Measurements from ENCODE around the gene CAMK4. TPM values are rescaled to one million over a fixed set of nuclear protein-coding genes. Genes with fewer than 3 reads are reported as not detected.

Gene CAMK4
- total RNA-seq, 1 donor from 2014 or later = 0.42 TPM

DNA sequence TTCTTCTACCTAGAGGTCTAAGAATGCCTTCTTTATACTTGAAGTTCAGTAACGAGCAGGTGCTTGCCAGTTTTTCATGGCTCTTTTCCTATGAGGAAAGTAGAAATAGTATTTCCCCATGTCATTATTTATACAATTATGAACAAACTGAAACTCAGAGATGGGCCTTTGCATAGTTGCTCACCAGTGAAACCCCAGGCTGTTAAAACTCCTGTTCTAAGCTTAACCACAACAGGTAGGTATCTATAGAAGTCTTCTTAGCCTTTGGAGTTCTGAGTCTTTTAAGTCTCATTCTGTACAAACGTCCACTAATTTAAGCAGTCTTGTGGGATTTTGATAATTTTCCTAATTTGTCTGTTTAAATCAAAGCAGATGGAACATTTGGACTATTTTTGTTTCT lies 198.1 kb downstream of the CAMK4 start:
- no peak for DNase-seq (ENCODE audit: low spot score)

DNA sequence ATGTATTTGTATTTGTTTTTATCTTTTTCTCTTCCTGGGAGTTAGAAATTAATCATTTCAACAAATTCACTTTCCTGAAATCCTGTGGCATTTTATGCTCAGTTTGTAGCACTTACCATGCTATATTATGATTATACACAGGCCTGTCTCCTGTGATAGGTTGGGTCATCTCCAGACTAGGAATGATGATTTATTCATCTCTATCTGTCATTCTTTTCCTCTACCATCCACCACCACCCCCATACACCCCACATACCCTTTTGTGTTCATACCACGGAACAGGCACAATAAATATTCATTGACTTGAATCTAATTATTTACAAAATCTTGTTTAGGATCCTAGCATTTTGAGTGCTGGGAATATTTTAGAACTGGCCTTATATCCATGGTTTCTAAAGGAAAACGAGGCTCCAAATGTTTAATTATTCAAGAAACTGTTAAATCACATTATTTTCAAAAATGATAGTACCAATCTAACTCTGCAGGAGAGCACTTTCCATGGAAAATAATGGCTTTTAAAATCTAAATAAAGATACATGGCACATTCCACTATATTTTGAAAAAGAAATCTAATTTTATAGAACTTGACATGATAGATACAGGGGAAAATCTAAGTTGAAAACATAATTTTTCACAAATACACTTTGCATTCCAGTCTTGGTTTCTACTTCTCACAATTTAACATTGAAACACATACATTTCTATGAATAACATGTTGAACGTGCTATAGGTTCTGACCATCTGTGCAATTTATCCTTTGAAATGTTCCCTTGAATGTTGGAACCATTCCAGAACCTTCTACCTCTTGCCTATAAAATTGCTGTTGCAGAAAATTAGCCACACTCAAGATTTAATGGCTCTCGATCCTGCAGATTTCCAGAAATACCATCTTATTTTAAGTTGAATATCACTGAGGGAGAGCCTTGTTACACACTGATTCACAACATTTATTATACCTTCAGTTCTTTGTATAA lies 198.8 kb downstream of the CAMK4 start:
- no peak for DNase-seq (ENCODE audit: low spot score)

GRCh38 chr5:111425205-111425604 lies 201.0 kb downstream of the CAMK4 start:
- DNase-seq (ENCODE audit: low spot score) = no peak

DNA sequence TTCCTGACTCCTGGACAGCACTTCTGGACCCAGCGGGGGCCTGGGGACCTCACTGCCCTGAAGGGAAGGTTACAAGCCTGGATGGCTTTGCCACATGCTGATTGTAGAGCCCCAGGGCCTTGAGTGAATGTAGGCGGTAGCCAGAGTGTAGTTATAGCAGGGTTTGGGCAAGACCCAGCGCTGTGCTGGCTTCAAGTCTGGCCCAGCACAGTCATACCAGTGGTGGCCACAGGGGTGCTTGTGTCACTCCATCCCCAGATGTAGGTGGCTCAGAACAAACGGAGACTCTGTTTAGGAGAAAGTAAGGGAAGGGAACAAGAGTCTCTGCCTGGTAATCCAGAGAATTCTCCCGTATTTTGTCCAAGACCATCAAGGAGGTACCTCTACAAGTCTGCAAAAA lies 203.6 kb downstream of the CAMK4 start:
- DNase-seq (ENCODE audit: low spot score) = no peak

- no peak for DNase-seq (ENCODE audit: low spot score)
These were observed 208.8 kb downstream of the CAMK4 start for GRCh38 chr5:111432883-111433536.

- no peak for DNase-seq (ENCODE audit: low spot score)
These were observed 210.6 kb downstream of the CAMK4 start for GRCh38 chr5:111434800-111435199.

GRCh38 chr5:111439473-111440075 lies 215.4 kb downstream of the CAMK4 start:
- no peak for DNase-seq (ENCODE audit: low spot score)

- no peak for DNase-seq (ENCODE audit: low spot score)
These were observed 222.9 kb downstream of the CAMK4 start for GRCh38 chr5:111447099-111447498.

DNA sequence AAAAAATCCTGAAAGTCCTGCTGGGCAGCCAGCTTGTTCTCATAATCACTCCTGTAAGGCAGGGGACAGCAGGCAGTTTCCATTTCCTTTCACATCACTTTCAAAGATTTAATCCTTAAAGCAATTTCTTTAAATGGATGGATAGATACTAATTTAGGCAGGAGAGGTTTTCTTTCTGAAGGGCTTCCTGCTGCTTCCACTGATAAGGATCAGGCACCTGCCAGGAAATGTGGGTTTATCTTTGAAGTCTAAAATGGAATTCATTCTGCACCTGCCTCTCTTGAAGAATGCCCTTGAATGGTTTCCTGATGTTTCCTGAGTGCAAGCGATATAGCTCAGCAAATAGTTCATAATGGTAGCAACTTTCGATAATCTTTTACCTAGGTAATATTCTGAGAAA lies 223.6 kb downstream of the CAMK4 start:
- no peak for DNase-seq (ENCODE audit: low spot score)

DNA sequence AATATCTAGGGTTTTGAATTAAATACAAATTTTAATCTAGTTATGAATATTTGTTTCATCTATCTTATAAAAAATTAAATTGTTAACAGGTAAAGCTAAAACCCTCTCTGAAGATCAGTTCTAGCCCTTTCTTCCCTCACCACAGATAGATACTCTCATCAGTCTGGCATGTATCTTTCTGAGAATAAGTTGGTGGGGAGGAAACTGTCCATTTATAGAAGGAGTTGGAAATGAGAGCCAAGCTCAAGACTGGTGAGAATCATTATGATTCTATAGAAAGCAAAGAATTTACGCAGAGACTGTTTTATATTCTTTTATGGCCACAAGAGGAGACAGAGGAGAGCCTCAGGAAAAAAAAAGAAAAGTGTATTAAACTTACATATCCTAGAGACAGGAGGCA lies 229.1 kb downstream of the CAMK4 start:
- DNase-seq (ENCODE audit: low spot score) = no peak

GRCh38 chr5:111453747-111454146 lies 229.6 kb downstream of the CAMK4 start:
- no peak for DNase-seq (ENCODE audit: low spot score)

- no peak for DNase-seq (ENCODE audit: low spot score)
These were observed 230.0 kb downstream of the CAMK4 start for GRCh38 chr5:111454198-111454622.

DNA sequence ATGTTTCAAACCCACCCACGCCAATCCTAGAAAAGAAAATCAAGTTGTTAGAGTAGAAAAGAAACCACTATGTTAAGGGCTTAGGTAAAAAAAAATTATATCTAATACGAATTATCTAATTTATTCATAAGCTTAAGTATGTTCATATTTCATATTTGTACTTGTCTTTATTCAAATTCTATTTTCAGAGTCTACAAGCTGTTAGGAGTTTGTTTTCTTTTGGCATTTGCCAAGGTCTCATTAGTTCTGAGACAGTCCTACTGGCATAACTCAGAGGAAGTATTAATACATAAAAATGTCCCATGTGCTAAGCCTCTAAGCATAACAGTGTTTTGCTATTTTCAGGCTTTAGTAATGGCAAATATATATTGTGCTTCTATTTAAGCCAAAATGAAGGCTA lies 230.6 kb downstream of the CAMK4 start:
- DNase-seq (ENCODE audit: low spot score) = no peak

DNA sequence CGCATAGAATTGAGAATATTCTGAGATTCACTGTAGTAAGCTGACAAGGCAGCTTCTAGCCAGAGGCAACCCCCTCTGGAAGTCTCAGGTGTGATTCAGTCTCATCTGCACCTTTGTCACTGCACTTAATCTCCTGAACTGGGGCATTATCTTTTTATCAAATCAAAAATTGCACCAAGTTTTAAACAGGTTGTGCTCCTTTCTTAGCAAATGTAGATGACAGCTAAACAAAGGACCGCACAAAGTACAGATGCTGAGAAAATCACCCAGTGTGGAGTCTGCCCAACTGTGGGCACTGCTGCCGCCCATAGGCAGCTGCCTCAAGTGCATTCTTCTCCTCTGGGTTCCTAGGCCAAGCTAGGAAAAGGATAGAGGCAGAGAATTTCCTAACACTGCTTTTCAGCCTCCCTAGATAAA lies 237.1 kb downstream of the CAMK4 start:
- DNase-seq (ENCODE audit: low spot score) = no peak

DNA sequence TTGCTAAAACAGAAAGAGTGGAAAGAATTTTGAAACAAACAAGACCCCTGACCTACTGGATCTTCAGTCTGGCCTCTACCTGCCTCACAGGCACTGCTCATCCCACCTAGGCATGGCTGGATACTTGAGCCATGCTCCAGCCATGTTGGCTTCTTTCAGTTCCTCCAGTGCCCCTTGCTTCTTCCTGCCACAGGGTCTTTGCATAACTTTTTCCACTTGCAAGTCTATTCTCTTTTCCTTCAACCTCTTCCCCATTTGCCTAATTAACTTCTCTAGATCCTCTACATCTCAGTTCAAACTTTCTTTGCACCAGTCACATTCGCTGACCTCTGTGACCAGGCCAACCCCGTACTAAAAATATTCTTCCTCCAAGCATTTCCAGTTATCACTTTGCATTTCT lies 237.8 kb downstream of the CAMK4 start:
- no peak for DNase-seq (ENCODE audit: low spot score)

DNA sequence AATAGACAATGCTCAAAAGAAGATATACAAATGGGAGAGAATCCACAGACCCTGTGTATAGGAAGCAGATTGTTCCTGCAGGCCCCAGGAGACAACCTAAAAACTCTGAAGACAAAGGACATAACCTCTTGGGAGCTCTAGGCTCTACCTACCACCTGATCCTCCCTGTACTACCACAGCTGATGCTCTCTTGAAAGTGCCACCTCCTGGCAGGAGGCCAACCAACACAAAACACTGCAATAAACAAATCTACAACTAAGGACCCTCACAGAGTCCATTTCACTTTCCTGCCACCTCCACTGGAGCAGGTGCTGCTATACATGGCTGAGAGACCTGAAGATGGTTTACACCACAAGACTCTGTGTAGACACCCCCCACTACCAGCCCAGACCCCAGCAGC lies 239.1 kb downstream of the CAMK4 start:
- DNase-seq (ENCODE audit: low spot score) = no peak

- DNase-seq (ENCODE audit: low spot score) = no peak
These were observed 245.2 kb downstream of the CAMK4 start for GRCh38 chr5:111469293-111469896.

DNA sequence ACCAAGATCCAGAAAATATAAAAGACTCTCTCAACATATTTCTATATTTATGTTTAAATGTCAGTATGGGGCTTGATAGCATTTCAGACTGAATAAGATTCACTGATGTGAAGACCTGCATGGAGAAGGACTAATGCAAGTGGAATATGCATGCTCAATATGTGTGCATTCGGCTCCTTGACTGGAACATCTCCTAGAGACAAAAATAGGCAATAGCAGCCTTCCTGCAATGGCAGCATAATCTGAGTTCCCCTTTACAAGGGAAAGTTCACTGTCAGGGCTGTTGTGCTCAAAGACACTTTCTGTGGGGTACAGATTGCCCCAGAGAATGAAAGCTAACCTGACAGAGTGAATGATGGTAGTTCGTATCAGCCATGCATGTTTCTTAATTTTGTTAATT lies 245.7 kb downstream of the CAMK4 start:
- no peak for DNase-seq (ENCODE audit: low spot score)

DNA sequence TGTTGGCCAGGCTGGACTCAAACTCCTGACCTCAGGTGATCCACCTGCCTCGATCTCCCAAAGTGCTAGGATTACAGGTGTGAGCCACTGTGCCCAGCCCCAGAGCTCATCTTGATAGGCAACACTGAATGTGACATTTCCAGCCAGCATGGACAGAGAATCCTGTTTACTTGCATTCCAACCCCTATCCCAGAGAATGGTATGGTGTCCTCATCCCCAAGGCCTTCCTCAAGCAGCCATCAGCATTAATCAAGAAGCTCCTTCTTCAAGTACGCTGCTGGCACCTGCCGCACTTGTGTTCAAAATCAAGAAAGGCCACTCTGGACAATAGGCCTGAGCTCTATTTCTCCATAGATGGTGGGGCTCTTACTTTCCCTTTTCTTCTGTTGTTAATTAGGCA lies 247.9 kb downstream of the CAMK4 start:
- no peak for DNase-seq (ENCODE audit: low spot score)

DNA sequence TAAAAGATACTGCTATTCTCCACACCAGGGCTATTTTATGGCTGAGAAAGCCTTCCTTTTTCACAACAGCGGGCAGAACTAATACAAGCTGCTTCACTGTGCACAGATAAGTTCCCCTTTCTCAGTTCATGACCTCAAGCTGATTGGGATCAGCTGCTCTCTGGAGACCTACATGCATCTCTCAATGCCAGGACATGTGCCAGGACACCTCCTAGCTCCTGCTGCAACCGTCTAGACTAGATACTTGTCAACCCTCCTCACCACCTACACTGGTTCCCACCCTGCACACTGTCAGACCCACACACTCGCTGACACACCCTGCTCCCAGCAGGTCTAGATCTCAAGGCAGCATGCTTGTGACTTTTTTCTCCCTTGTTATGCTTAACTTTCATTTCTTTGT lies 248.4 kb downstream of the CAMK4 start:
- no peak for DNase-seq (ENCODE audit: low spot score)

DNA sequence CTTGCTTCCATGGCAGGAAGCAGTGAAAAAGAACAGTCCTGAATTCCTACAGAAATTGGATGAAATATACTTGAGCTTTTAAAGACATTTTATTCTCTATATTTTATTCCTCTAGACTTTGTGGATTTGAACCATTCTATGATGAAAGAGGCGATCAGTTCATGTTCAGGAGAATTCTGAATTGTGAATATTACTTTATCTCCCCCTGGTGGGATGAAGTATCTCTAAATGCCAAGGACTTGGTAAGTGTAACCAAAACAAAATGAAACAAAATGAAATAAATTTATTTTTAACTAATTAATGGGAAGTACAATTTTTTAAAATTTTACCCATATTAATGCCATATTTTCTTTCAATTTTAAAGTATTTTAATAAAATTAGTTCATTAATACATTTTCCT lies 254.1 kb downstream of the CAMK4 start:
- no peak for DNase-seq (ENCODE audit: low spot score)

DNA sequence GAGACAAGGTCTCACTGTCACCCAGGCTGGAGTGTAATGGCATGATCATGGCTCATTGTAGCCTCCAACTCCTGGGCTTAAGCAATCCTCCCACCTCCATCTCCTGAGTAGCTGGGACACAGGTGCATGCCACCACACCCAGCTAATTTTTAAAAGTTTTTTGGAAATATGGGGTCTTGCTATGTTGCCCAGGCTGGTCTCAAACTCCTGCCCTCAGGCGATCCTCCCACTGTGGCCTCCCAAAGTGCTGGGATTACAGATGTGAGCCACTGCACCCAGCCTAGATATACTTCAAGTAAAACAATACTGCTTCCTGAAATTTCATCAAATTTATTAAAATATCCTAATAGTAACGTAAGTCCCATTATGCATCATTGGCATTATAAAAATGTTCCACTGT lies 254.7 kb downstream of the CAMK4 start:
- no peak for DNase-seq (ENCODE audit: low spot score)

Measured in mesenteric fat pad (tissue), 1 donor.